Coronary artery (tissue), 2 donors: ENCODE data around the gene AFF1.
A peak's percentile ranks its signal among the peaks of the same experiment; 100 is the strongest.

Experiments used
- DNase-seq: peaks from one replicate; pipeline ENCODE4 v3.0.0-alpha.2; 2017; ENCODE audit warnings: low spot score
- H3K27ac ChIP-seq, 2 donors: fragments of 200-600 bp; sonication (generic); one replicate each; pipeline ENCODE4 v1.5.1; 2016 to 2019
- H3K4me3 ChIP-seq: fragments of 200-600 bp; sonication (generic); 2 replicates; pipeline ENCODE4 v1.5.1; 2016; ENCODE audit warnings: mild to moderate bottlenecking, moderate library complexity
- CTCF ChIP-seq: fragments of 200-600 bp; sonication (generic); IDR thresholded peaks from one replicate; pipeline ENCODE4 v1.5.1; 2019; ENCODE audit warnings: antibody characterized with exemption

The AFF1 gene

GRCh38 chr4:87037671-87038334 lies 103.0 kb downstream of the AFF1 start:
- Histone ChIP-seq H3K4me3 (peak overlapping the region; percentile 22), H3K27ac (peak overlapping the region; percentile 79 to 90)
- no peak for TF ChIP-seq CTCF
- DNase-seq = no peak

GRCh38 chr4:87038837-87039615 lies 104.2 kb downstream of the AFF1 start:
- TF ChIP-seq CTCF = no peak
- H3K4me3 ChIP-seq = peak overlapping the region; percentile 1
- DNase-seq = peak; percentile 92
- peak overlapping the region; percentile 79 to 90 for H3K27ac ChIP-seq

DNA sequence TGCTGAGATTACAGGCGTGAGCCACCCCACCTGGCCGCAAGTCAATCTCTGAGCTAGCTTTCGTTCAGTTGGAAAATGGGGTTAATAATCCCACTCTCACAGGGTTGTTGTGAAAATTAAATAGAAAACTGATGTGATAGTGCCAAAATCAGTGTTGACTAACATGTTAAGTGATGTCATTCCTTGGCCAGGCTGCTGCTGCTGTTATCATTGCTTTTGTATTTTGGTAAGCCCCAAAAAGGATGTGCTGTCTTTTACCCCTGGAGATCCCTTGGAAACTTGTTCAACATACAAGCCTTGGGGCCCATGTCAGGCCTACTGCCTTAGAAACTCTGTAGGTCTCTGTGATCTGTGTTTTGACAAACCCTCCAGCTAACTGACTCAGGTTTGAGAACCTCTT lies 106.3 kb downstream of the AFF1 start:
- Histone ChIP-seq H3K4me3 (no peak overlapping the region), H3K27ac (peak overlapping the region; percentile 79 to 82)
- no peak for DNase-seq
- no peak for TF ChIP-seq CTCF

GRCh38 chr4:87042221-87042620 lies 107.4 kb downstream of the AFF1 start:
- H3K4me3 ChIP-seq = no peak overlapping the region
- no peak for TF ChIP-seq CTCF
- H3K27ac ChIP-seq = peak overlapping the region; percentile 67 to 79
- no peak for DNase-seq

- TF ChIP-seq CTCF = no peak
- H3K4me3 ChIP-seq = no peak overlapping the region
- H3K27ac ChIP-seq = peak overlapping the region; percentile 18 to 67
- DNase-seq = no peak
Measured at GRCh38 chr4:87042986-87043820, 108.4 kb downstream of the AFF1 start.

- Histone ChIP-seq H3K27ac (peak overlapping the region; percentile 73 to 84), H3K4me3 (peak overlapping the region; percentile 43)
- no peak for TF ChIP-seq CTCF
- DNase-seq = no peak
Measured at GRCh38 chr4:87044511-87045233, 109.9 kb downstream of the AFF1 start.
